Epithelial cell of proximal tubule (primary cell): ENCODE data around the gene ATP6V0B. TPM values are rescaled to one million over a fixed set of nuclear protein-coding genes. Genes with fewer than 3 reads are reported as not detected.

ENCODE experiments used
- DNase-seq: peaks from one replicate; pipeline ENCODE4 v3.0.0-alpha.2; 2011; ENCODE audit warnings: low read depth
- H3K4me3 ChIP-seq: 2 replicates; pipeline ENCODE4 v1.5.1; 2011; ENCODE audit warnings: low read depth, mild to moderate bottlenecking, low read length
- CTCF ChIP-seq: conservative IDR thresholded peaks from 2 replicates; pipeline ENCODE4 v1.5.1; 2012; ENCODE audit warnings: low read depth, mild to moderate bottlenecking, low read length
- total RNA-seq: library from RNA; depleted of rRNA; stranded (reverse); fragments of >200 nt; gene quantifications from 2 replicates; pipeline ENCODE4 v1.2.3, GENCODE V29; 2015

Gene ATP6V0B
- total RNA-seq: 139 and 262 TPM in 2 replicates

DNA sequence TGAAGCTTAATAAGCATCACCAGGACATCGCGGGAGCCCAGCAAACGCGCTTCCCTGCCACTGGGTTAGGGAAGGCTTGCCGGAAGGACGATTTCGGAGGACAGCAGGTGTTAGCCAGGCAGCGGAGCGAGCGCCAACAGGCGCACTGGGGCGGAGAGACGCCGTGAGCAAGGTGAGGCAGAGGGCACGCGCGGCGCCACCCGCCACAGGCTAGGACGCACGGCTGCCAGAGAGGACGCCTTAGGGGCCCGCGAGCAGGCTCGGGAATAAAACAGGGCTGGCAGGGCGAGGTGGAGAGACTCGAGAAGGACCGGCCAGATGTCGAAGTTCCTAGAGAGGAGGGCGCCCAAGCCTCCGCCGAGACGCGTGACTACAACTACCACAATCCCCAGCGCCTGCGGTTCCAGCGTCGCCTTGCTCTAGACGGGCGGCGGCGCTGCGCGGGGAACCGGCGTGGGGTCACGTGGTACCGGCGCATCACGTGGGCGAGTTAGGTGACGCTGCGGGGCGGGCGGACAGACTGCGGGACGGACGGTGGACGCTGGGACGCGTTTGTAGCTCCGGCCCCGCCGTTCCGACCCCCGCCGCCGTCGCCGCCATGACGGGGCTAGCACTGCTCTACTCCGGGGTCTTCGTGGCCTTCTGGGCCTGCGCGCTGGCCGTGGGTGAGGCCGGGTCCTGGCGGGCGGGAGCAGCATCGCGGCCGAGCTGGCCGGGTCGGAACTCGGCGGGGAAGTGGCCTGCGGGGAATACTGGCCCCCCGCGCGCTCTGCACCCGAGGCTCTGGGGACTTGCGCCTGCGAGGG is at the start of gene ATP6V0B:
Gene ATP6V0B (plus strand): TSS at position 518 of the 806 bp plus-strand sequence. CDS start 81 bp downstream, at position 599.
- H3K4me3 ChIP-seq: peak within 1 kb of the TSS; percentile 98
- TF ChIP-seq CTCF: no peak
- DNase-seq: no peak

- H3K4me3 ChIP-seq: no peak overlapping the region
- TF ChIP-seq CTCF: no peak
Observed at GRCh38 chr1:43925846-43926245, 48.9 kb upstream of the ATP6V0B start.

DNA sequence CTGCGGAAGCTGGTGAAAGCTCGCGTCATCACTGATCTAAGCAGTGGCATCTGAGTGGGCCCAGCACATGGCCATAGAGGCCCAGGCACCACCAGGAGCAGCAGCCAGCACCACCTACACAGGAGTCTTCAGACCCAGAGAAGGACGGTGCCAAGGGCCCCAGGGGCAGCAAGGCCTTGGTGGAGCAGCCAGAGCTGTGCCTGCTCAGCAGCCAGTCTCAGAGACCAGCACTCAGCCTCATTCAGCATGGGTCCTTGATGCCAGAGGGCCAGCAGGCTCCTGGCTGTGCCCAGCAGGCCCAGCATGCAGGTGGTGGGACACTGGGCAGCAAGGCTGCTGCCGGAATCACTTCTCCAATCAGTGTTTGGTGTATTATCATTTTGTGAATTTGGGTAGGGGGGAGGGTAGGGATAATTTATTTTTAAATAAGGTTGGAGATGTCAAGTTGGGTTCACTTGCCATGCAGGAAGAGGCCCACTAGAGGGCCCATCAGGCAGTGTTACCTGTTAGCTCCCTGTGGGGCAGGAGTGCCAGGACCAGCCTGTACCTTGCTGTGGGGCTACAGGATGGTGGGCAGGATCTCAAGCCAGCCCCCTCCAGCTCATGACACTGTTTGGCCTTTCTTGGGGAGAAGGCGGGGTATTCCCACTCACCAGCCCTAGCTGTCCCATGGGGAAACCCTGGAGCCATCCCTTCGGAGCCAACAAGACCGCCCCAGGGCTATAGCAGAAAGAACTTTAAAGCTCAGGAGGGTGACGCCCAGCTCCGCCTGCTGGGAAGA is 44.4 kb upstream of the ATP6V0B start:
- peak; percentile 63 for TF ChIP-seq CTCF
- H3K4me3 ChIP-seq: no peak overlapping the region
- DNase-seq: no peak

More at GRCh38 chr1:43925846-43926245, 48.9 kb upstream of the ATP6V0B start:
- no peak for DNase-seq

DNA sequence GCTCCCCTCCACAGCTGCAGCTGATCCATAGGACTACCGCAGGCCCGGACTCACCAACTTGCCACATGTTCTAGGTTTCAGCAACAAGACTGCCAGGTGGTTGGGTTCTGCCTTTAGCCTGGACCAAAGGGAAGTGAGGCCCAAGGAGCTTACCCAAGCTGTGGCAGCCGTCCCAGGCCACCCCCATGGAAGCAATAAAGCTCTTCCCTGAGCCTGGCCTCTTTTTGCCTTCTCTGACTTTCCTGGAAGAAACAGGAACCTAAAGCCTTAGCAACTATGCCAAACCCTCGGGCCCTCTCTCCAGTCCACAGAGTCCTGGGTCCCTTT is 43.8 kb upstream of the ATP6V0B start:
- H3K4me3 ChIP-seq: no peak overlapping the region
- DNase-seq: no peak
- TF ChIP-seq CTCF: no peak

DNA sequence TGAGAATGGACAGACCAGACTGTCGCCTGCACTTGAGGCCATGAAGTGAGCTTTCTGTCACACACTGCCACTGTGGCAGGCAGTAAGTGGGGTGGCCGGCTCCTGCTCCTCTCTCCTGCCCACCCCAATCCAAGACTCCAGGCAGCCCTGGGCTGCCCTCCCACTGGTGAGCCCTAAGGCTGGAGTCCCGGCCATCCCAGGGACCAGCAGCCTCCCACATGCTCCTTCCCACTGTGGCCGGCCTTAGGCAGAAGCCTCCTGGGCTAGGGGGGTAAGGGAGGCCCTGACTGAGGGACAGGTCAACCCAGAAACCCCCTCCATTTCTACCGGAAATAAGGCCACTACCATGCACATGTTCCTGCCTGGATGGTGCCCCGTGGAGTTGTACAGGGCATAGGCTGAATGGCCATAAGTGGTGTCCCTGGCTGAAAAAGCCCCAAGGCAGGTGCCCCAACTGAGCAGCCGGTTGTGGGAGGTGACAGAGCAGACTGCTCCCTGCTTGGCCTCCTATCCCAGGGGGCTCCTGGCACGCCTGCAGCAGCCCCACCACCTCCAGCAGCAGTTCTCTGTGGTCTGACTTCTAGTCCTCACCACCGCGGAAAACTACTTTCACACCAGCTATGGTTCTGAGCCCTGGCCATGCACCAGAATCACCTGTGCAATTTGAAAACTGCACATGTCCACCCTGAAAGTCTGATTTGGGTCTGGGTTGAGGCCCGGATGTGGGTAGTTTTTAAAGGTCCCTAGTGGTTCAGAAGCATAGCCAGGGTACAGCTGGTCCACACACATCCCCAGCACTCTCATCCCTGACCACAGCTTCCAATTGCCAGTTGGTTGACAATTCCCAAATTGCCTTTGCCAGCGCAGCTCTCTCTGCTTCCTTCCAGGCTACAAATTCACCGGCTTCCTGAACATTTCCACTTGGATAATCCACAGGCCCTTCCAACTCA is 42.8 kb upstream of the ATP6V0B start:
- no peak for TF ChIP-seq CTCF
- no peak for DNase-seq
- no peak overlapping the region for H3K4me3 ChIP-seq

- no peak for TF ChIP-seq CTCF
- H3K4me3 ChIP-seq: peak overlapping the region; percentile 49
- no peak for DNase-seq
Observed at GRCh38 chr1:43932786-43933385, 41.9 kb upstream of the ATP6V0B start.
